NCI-H1436 (cell line): ENCODE data around the gene HNRNPH2.

Experiments used
- DNase-seq: peaks from one replicate; lab custom pipeline; 2025; lab: John Stamatoyannopoulos, UW

HNRNPH2 gene

GRCh38 chrX:101397779-101398178 lies 10.2 kb upstream of the HNRNPH2 start:
- DNase-seq, result no peak

- no peak for DNase-seq
Measured at GRCh38 chrX:101398694-101399093, 9.3 kb upstream of the HNRNPH2 start.

- no peak for DNase-seq
Measured at GRCh38 chrX:101399825-101400224, 8.2 kb upstream of the HNRNPH2 start.

GRCh38 chrX:101407167-101407747 lies 765 bp upstream of the HNRNPH2 start:
- DNase-seq, result no peak

- DNase-seq, result no peak
Measured at GRCh38 chrX:101408532-101408841, 465 bp downstream of the HNRNPH2 start.

GRCh38 chrX:101409043-101409442 lies 1.0 kb downstream of the HNRNPH2 start:
- no peak for DNase-seq

GRCh38 chrX:101410461-101410860 lies 2.4 kb downstream of the HNRNPH2 start:
- no peak for DNase-seq

DNA sequence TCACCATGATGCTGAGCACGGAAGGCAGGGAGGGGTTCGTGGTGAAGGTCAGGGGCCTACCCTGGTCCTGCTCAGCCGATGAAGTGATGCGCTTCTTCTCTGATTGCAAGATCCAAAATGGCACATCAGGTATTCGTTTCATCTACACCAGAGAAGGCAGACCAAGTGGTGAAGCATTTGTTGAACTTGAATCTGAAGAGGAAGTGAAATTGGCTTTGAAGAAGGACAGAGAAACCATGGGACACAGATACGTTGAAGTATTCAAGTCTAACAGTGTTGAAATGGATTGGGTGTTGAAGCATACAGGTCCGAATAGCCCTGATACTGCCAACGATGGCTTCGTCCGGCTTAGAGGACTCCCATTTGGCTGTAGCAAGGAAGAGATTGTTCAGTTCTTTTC lies 4.0 kb downstream of the HNRNPH2 start:
- DNase-seq, result no peak

GRCh38 chrX:101415180-101416145 lies 7.4 kb downstream of the HNRNPH2 start:
- DNase-seq, result peak; percentile 72

DNA sequence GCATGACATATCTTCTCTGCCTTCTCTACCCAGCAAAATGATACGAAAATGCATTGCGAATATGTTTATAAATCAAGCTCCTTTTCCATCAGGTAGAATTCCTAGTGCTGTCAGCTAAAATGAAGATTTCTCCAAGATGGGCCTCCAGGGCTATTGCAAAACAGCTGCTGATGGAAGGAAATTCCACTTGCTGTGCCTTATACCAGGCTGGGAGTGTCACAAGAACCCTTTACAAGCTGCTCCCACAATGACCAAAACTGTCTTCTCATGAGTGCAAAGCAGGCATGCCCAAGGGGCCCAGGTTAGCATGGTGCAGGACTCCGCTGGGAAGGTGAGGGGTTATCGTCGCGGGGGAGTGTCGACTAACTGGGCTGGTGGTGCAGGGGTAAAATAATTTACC lies 8.7 kb downstream of the HNRNPH2 start:
- no peak for DNase-seq

- no peak for DNase-seq
Measured at GRCh38 chrX:101417190-101417589, 9.2 kb downstream of the HNRNPH2 start.

GRCh38 chrX:101417981-101418841 lies 10.2 kb downstream of the HNRNPH2 start:
- DNase-seq, result peak; percentile 32

GRCh38 chrX:101419489-101419888 lies 11.5 kb downstream of the HNRNPH2 start:
- DNase-seq, result no peak

DNA sequence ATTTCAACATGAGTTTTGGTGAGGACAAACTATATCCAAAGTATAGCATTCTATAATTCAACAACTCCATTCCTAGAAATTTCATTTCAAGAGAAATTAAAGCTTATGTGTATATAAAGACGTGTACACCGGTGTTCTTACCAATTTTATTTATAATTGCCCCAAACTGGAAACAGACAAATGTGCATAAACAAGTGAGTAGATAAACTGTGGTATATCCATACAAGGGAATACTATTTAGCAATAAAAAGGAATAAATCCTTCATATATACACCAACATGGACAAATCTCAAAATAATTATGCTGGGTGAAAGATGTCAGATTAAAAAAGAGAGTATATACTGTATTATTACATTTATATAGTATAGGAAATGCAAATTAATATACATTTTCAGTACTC lies 19.9 kb downstream of the HNRNPH2 start:
- DNase-seq, result no peak

GRCh38 chrX:101429934-101430333 lies 21.9 kb downstream of the HNRNPH2 start:
- DNase-seq, result no peak

- no peak for DNase-seq
Measured at GRCh38 chrX:101430457-101431078, 22.5 kb downstream of the HNRNPH2 start.

- DNase-seq, result no peak
Measured at GRCh38 chrX:101442085-101442484, 34.1 kb downstream of the HNRNPH2 start.

DNA sequence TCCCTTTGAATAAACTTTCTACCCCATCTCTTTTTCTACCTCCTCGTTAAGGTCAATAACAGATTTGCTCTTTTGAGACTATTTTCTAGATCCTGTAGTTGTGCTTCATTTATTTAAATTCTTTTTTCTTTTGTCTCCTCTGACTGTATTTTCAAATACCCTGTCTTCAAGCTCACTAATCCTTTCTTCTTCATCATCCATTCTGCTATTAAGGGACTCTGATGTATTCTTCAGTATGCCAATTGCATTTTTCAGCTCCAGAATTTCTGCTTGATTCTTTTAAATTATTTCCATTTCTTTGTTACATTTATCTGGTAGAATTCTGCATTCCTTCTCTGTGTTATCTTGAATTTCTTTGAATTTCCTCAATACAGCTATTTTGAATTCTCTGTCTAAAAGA lies 41.3 kb downstream of the HNRNPH2 start:
- no peak for DNase-seq

DNA sequence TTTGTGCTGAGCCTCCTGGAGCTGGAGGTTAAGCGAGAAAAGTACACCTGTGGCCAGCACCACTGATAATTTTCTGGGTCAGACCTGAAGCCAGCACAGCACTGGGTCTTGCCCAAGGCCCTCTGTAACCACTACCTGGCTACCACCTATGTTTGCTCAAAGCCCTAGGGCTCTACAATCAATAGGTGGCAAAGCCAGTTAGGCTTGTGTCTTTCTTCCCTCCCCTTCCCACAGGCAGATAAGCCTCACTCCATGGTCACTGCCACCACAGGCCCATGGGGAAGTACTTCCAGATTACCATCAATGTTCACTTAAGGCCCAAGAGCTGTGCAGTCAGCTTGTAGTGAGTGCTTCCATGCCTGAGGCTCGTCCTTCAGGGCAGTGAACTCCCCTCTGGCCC lies 42.1 kb downstream of the HNRNPH2 start:
- DNase-seq, result no peak

DNA sequence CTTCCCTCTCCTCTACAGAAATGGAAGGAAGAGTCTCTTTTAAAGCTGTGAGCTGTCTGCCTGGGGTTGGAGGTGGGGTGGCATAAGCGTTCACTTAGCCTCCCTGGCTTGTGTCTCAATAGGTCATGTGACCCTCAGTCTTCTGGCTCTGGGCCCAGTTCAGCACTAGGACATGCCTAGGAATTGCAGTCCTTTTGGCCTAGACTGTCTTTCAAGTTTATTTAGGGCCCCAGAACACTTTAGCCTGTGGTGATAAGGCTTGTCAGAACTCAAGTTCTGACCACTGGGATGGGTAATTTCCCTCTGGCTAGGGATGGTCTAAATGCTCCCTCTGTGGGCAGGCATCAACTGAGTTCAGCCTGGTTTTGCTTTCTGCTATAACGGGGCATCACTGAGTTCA lies 42.9 kb downstream of the HNRNPH2 start:
- no peak for DNase-seq

- no peak for DNase-seq
Measured at GRCh38 chrX:101452056-101452455, 44.0 kb downstream of the HNRNPH2 start.

DNA sequence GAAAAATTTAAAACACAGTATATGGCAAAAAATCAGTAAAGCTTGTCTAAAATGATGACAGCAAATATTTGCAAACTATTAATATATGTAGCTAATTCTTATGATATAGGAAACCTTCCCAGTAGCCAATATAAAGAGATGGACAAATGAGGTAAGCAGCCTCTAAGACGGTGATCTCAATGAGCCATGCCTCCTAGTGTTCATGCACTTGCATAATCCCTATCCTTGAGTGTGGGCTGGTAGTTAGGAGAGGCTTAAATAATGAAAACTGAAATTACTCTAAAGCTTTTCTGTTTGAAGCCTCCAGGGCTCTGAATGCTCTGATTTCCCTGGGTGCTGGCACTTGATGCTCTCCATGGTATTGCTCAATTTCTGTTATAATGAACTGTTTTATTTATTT lies 52.6 kb downstream of the HNRNPH2 start:
- DNase-seq, result peak; percentile 0
